ENCODE data around the gene MYO15B. TPM values are rescaled to one million over a fixed set of nuclear protein-coding genes. Genes with fewer than 3 reads are reported as not detected.
A peak's percentile ranks its signal among the peaks of the same experiment; 100 is the strongest.

MYO15B gene
- total and polyA plus RNA-seq, 2 of the 13 experiments (the other 11 are each of a cell fraction or from before 2014, with no cell fraction given) = 2.8 to 8.1 TPM

DNA sequence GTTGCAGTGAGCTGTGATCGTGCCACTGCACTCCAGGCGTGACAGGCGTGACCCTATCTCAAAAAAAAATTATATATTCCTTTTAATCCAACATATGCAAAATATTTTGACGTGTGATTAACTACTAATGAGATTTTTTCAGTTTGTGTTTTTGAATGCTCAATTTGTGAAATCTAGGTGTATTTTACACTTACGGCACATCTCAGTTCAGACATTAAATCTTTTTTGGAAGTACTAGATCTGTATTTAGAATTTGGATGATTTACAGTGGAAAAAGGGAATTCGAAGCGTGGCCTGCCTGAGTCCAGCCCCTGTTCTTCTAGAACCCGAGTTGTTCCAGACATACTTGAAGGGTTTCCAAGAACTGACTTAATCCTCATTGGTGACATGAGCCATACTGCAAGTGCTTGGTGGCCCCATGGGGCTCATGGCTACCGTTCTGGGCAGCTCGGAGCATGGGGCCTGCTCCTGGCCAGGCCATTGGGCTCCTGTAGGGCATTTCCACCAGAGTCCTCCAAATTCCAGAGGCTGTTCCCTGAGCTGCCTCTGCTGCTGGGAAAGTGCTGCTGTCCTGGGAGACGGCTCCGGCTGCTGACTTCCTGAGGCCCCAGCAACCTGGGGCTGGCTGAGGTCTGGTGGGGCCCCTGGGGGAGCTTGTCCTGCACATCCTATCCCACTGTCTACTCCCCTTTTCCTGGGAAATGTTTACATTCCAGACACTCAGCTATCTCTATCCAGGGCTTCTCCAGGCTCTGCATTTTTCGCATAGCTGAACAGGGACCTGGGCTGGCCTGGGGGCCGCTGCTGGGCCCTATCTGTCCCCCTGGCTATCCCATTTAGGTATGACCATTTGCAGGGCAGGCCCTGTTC is 34.9 kb upstream of the MYO15B start (continued):
- TF ChIP-seq SRSF4 (IDR thresholded peaks at IDR 0.05; ENCODE audit: low read depth, low read length, poor library complexity, severe bottlenecking) (no peak), CHD2 (IDR thresholded peaks at IDR 0.05; ENCODE audit: low read depth, low read length) (no peak), ZMAT3 (CRISPR knock-in tag; conservative IDR thresholded peaks at IDR 0.05) (no peak), SRY (CRISPR knock-in tag; IDR thresholded peaks at IDR 0.05) (no peak), ZFP41 (CRISPR knock-in tag; IDR thresholded peaks at IDR 0.05; ENCODE audit: borderline replicate concordance) (no peak), KLF16 (CRISPR knock-in tag; IDR thresholded peaks at IDR 0.05) (peak in 1 of 2 experiments; percentile 40; a peak in 2 of 4 replicates), ZFP82 (CRISPR knock-in tag; IDR thresholded peaks at IDR 0.05; ENCODE audit: borderline replicate concordance) (no peak), ZNF747 (CRISPR knock-in tag; IDR thresholded peaks at IDR 0.05; ENCODE audit: borderline replicate concordance) (no peak), ZSCAN31 (CRISPR knock-in tag; IDR thresholded peaks at IDR 0.05; ENCODE audit: low read depth) (no peak; the same call in 1 of the 2 replicates), DNMT3B (CRISPR knock-in tag; conservative IDR thresholded peaks at IDR 0.05) (0 out of 2 replicates have a peak, but pooled peaks have one; percentile 71), IKZF1 (IDR thresholded peaks at IDR 0.05) (no peak)
- TF ChIP-seq, protein P1, sequence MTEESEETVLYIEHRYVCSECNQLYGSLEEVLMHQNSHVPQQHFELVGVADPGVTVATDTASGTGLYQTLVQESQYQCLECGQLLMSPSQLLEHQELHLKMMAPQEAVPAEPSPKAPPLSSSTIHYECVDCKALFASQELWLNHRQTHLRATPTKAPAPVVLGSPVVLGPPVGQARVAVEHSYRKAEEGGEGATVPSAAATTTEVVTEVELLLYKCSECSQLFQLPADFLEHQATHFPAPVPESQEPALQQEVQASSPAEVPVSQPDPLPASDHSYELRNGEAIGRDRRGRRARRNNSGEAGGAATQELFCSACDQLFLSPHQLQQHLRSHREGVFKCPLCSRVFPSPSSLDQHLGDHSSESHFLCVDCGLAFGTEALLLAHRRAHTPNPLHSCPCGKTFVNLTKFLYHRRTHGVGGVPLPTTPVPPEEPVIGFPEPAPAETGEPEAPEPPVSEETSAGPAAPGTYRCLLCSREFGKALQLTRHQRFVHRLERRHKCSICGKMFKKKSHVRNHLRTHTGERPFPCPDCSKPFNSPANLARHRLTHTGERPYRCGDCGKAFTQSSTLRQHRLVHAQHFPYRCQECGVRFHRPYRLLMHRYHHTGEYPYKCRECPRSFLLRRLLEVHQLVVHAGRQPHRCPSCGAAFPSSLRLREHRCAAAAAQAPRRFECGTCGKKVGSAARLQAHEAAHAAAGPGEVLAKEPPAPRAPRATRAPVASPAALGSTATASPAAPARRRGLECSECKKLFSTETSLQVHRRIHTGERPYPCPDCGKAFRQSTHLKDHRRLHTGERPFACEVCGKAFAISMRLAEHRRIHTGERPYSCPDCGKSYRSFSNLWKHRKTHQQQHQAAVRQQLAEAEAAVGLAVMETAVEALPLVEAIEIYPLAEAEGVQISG (CRISPR knock-in tag; IDR thresholded peaks at IDR 0.05) = peak; percentile 61; the same call in 1 of the 2 replicates
- TF ChIP-seq, protein P2, sequence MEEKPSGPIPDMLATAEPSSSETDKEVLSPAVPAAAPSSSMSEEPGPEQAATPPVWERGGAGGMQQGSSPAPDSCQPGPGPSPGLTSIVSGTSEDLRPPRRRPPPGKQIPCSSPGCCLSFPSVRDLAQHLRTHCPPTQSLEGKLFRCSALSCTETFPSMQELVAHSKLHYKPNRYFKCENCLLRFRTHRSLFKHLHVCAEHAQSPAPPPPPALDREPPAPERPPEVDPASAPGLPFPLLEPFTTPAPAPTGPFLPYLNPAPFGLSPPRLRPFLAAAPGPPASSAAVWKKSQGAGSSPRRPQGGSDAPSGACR (CRISPR knock-in tag; IDR thresholded peaks at IDR 0.05) = no peak
- TF ChIP-seq, protein P3, sequence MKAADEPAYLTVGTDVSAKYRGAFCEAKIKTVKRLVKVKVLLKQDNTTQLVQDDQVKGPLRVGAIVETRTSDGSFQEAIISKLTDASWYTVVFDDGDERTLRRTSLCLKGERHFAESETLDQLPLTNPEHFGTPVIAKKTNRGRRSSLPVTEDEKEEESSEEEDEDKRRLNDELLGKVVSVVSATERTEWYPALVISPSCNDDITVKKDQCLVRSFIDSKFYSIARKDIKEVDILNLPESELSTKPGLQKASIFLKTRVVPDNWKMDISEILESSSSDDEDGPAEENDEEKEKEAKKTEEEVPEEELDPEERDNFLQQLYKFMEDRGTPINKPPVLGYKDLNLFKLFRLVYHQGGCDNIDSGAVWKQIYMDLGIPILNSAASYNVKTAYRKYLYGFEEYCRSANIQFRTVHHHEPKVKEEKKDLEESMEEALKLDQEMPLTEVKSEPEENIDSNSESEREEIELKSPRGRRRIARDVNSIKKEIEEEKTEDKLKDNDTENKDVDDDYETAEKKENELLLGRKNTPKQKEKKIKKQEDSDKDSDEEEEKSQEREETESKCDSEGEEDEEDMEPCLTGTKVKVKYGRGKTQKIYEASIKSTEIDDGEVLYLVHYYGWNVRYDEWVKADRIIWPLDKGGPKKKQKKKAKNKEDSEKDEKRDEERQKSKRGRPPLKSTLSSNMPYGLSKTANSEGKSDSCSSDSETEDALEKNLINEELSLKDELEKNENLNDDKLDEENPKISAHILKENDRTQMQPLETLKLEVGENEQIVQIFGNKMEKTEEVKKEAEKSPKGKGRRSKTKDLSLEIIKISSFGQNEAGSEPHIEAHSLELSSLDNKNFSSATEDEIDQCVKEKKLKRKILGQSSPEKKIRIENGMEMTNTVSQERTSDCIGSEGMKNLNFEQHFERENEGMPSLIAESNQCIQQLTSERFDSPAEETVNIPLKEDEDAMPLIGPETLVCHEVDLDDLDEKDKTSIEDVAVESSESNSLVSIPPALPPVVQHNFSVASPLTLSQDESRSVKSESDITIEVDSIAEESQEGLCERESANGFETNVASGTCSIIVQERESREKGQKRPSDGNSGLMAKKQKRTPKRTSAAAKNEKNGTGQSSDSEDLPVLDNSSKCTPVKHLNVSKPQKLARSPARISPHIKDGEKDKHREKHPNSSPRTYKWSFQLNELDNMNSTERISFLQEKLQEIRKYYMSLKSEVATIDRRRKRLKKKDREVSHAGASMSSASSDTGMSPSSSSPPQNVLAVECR (CRISPR knock-in tag; IDR thresholded peaks at IDR 0.05; ENCODE audit: borderline replicate concordance) = peak; percentile 70; the same call in 1 of the 2 replicates
- TF ChIP-seq, protein P4, sequence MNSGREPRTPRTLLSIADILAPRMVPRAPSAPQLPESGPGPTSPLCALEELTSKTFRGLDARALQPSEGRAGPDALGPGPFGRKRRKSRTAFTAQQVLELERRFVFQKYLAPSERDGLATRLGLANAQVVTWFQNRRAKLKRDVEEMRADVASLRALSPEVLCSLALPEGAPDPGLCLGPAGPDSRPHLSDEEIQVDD (CRISPR knock-in tag; IDR thresholded peaks at IDR 0.05; ENCODE audit: borderline replicate concordance) = no peak
- TF ChIP-seq, protein P5, sequence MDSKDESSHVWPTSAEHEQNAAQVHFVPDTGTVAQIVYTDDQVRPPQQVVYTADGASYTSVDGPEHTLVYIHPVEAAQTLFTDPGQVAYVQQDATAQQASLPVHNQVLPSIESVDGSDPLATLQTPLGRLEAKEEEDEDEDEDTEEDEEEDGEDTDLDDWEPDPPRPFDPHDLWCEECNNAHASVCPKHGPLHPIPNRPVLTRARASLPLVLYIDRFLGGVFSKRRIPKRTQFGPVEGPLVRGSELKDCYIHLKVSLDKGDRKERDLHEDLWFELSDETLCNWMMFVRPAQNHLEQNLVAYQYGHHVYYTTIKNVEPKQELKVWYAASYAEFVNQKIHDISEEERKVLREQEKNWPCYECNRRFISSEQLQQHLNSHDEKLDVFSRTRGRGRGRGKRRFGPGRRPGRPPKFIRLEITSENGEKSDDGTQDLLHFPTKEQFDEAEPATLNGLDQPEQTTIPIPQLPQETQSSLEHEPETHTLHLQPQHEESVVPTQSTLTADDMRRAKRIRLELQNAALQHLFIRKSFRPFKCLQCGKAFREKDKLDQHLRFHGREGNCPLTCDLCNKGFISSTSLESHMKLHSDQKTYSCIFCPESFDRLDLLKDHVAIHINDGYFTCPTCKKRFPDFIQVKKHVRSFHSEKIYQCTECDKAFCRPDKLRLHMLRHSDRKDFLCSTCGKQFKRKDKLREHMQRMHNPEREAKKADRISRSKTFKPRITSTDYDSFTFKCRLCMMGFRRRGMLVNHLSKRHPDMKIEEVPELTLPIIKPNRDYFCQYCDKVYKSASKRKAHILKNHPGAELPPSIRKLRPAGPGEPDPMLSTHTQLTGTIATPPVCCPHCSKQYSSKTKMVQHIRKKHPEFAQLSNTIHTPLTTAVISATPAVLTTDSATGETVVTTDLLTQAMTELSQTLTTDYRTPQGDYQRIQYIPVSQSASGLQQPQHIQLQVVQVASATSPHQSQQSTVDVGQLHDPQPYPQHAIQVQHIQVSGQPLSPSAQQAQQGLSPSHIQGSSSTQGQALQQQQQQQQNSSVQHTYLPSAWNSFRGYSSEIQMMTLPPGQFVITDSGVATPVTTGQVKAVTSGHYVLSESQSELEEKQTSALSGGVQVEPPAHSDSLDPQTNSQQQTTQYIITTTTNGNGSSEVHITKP (CRISPR knock-in tag; IDR thresholded peaks at IDR 0.05; ENCODE audit: low read depth) = no peak

Measured in HepG2 (cell line).